Mesenchymal stem cell (in vitro differentiated cells and primary cell): ENCODE measurements around the gene LCLAT1.

Experiments
- DNase-seq: peaks from one replicate; pipeline ENCODE4 v3.0.0-alpha.2; 2013
- H2AFZ ChIP-seq: one replicate; pipeline ENCODE4 v1.6.1; 2013; ENCODE audit warnings: low read depth, mild to moderate bottlenecking, control low read depth, inconsistent platforms, low read length, moderate library complexity
- H2AK5ac ChIP-seq: 2 replicates; pipeline ENCODE4 v1.6.1; 2013; ENCODE audit warnings: low read length, moderate library complexity, mild to moderate bottlenecking, inconsistent platforms; ENCODE audit not compliant: severe bottlenecking
- H2BK120ac ChIP-seq: one replicate; pipeline ENCODE4 v1.6.1; 2013; ENCODE audit warnings: low read depth, mild to moderate bottlenecking, inconsistent platforms, low read length, moderate library complexity
- H2BK12ac ChIP-seq, 2 experiments: one replicate each; pipeline ENCODE4 v1.6.1; 2013; ENCODE audit warnings: inconsistent platforms in 2 of 2, low read length in 2 of 2, mild to moderate bottlenecking in 2 of 2, moderate library complexity in 2 of 2, control low read depth in 1 of 2
- H2BK15ac ChIP-seq: one replicate; pipeline ENCODE4 v1.6.1; 2013; ENCODE audit warnings: mild to moderate bottlenecking, low read depth, inconsistent platforms; ENCODE audit not compliant: poor library complexity, severe bottlenecking
- H2BK5ac ChIP-seq: 2 replicates; pipeline ENCODE4 v1.6.1; 2013; ENCODE audit warnings: low read depth, mild to moderate bottlenecking, low read length, control low read depth, inconsistent platforms; ENCODE audit not compliant: poor library complexity, severe bottlenecking
- H3K14ac ChIP-seq, 2 experiments: one replicate each; pipeline ENCODE4 v1.6.1; 2013; ENCODE audit warnings: inconsistent platforms in 2 of 2, low read length in 2 of 2, control low read depth in 1 of 2, mild to moderate bottlenecking in 1 of 2, moderate library complexity in 1 of 2
- H3K18ac ChIP-seq, 2 experiments: one replicate each; pipeline ENCODE4 v1.6.1; 2013; ENCODE audit warnings: inconsistent platforms in 2 of 2, low read length in 2 of 2, control low read depth in 1 of 2, low read depth in 1 of 2, mild to moderate bottlenecking in 1 of 2
- H3K23ac ChIP-seq, 2 experiments: one replicate each; pipeline ENCODE4 v1.6.1; 2013; ENCODE audit warnings: inconsistent platforms in 2 of 2, low read length in 2 of 2, mild to moderate bottlenecking in 2 of 2, moderate library complexity in 2 of 2, control low read depth in 1 of 2
- H3K27ac ChIP-seq: 2 replicates; pipeline ENCODE4 v1.5.1; 2013; ENCODE audit warnings: mild to moderate bottlenecking, moderate library complexity, low read length, control low read depth, inconsistent platforms; ENCODE audit not compliant: poor library complexity, severe bottlenecking
- H3K27me3 ChIP-seq, 2 experiments: 2 replicates each; pipeline versions ENCODE4 v1.6.1 to v1.7.0; 2013; ENCODE audit warnings: low read length in 2 of 2, mild to moderate bottlenecking in 2 of 2, moderate library complexity in 2 of 2, control low read depth in 1 of 2, inconsistent platforms in 1 of 2; ENCODE audit not compliant: control insufficient read depth in 1 of 2, insufficient read depth in 1 of 2
- H3K36me3 ChIP-seq, 2 experiments: 2 replicates each; pipeline versions ENCODE4 v1.6.1 to v1.7.0; 2013; ENCODE audit warnings: low read length in 2 of 2, control low read depth in 1 of 2, inconsistent platforms in 1 of 2, low read depth in 1 of 2, mild to moderate bottlenecking in 1 of 2; ENCODE audit not compliant: insufficient read depth in 2 of 2, control insufficient read depth in 1 of 2
- H3K4ac ChIP-seq, 2 experiments: one replicate each; pipeline ENCODE4 v1.6.1; 2013; ENCODE audit warnings: inconsistent platforms in 2 of 2, low read length in 2 of 2, mild to moderate bottlenecking in 2 of 2, moderate library complexity in 2 of 2, control low read depth in 1 of 2, low read depth in 1 of 2
- H3K4me1 ChIP-seq: 2 replicates; pipeline ENCODE4 v1.6.1; 2013; ENCODE audit warnings: low read depth, low read length, control low read depth; ENCODE audit not compliant: control insufficient read depth, insufficient read depth
- H3K4me2 ChIP-seq: 2 replicates; pipeline ENCODE4 v1.6.1; 2013; ENCODE audit warnings: low read length, mild to moderate bottlenecking, inconsistent platforms; ENCODE audit not compliant: poor library complexity, severe bottlenecking
- H3K4me3 ChIP-seq, 2 experiments: 2 replicates each; pipeline versions ENCODE4 v1.5.1 to v1.7.0; 2013; ENCODE audit warnings: low read length in 2 of 2, mild to moderate bottlenecking in 2 of 2, control low read depth in 1 of 2, low read depth in 1 of 2; ENCODE audit not compliant: insufficient read depth in 1 of 2
- H3K79me1 ChIP-seq: replicated peaks from 2 replicates; pipeline ENCODE4 v1.6.1; 2013; ENCODE audit warnings: mild to moderate bottlenecking, control low read depth, low read length, inconsistent platforms; ENCODE audit not compliant: poor library complexity, severe bottlenecking
- H3K9ac ChIP-seq: 2 replicates; pipeline ENCODE4 v1.7.0; 2013; ENCODE audit warnings: mild to moderate bottlenecking, low read length, moderate library complexity
- H3K9me3 ChIP-seq: 2 replicates; pipeline ENCODE4 v1.7.0; 2013; ENCODE audit warnings: mild to moderate bottlenecking, low read length; ENCODE audit not compliant: control insufficient read depth
- H4K8ac ChIP-seq: one replicate; pipeline ENCODE4 v1.6.1; 2013; ENCODE audit warnings: inconsistent platforms, mild to moderate bottlenecking, low read length, moderate library complexity
- H4K91ac ChIP-seq: one replicate; pipeline ENCODE4 v1.6.1; 2013; ENCODE audit warnings: mild to moderate bottlenecking, low read length, inconsistent platforms
- WGBS: methylation state at CpG from one replicate; pipeline ENCODE4 v1.1.7; 2013; ENCODE audit warnings: mixed read lengths; 5-methylcytosine and 5-hydroxymethylcytosine counted together

The LCLAT1 gene

DNA sequence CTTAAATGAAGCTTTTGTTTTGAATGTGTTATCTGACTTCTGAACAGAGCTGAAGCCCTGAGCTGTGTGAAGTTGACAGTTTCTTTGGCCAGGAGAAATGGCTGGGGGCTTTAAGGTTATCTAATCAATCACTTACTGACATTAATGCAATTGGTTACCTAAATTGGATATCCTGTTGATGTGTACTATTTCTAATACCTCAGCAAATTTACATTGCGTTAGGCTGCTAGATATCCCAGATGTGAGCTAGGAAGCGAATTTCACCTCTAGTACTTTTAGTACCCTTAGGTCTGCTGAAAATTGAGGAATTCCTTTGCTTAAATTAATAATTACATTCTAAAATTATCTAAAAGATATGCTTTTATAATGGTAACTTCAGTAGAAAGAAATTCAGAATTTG lies 102.0 kb downstream of the LCLAT1 start:
- Histone ChIP-seq H3K9me3 (no peaks in the 10 kb centered on the region), H3K36me3 (no peaks in the 10 kb centered on the region), H3K4ac (no peak overlapping the region), H2BK5ac (no peak overlapping the region), H3K4me1 (no peaks in the 10 kb centered on the region), H3K23ac (no peak overlapping the region), H3K4me3 (no peak overlapping the region), H2BK12ac (no peak overlapping the region), H4K8ac (no peak overlapping the region), H3K4me2 (no peak overlapping the region), H4K91ac (no peak overlapping the region), H2AFZ (no peak overlapping the region), H3K79me1 (peaks cover 6% of the 10 kb centered on the region), H2BK120ac (no peak overlapping the region), H3K27me3 (no peaks in the 10 kb centered on the region), H3K27ac (no peak overlapping the region), H2BK15ac (no peak overlapping the region), H3K9ac (no peak overlapping the region), H3K14ac (no peak overlapping the region), H3K18ac (no peak overlapping the region), H2AK5ac (no peak overlapping the region)
- no peak for DNase-seq
- no CpG with 5 or more reads among the region's 2 CpGs for WGBS

DNA sequence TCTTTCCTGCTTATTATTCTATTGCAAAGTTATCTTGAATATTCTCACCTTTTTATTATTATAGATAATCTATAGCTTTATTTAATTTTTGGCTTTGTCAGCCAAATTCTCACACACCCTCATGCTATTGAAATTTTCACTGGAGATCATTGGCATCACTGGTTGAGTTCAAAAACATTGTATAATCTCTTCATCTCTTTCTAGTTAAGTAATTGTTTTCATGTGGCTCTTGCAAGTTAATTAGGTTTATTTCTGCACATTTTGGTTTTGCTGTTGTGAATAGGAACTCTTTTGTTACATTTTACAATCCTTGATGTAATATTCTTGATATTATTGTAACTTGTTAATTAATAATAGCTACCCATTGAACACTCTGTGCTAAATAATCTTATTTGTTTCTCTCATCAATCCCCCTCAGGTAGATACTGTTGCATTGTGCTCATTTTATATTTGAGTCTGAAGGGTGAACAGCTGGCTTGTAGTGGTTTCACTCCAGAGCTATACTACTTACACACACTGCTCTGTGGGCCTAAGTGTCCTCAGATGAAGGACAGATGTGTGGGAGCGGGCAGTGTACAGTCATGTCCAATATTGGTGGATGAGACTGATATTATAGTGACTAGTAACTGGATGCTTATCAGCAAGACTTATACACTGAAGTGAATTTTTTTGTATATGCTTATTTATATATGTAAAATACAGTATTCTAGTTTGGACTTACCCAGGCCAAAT lies 112.7 kb downstream of the LCLAT1 start:
- 93% methylated on average over 1 of the region's 1 CpG for WGBS

DNA sequence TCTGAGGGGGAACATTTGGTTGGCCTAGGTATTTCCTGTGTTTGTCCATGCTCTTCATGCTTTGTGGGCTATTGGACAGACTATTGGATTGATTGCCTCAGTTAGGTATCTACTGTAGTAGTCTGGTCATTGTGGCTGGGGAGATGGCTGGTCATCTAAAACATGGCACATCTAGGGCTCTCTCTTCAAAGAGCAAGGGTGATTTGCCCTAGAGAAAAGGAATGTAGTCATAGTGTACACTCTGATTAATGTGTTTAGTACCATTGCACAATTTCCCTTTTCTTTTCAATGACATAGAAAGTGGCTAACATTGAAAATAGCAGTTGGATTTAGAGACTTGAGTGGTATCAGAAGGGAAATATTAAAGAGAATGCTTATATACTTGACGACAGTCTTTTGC lies 114.3 kb downstream of the LCLAT1 start:
- Histone ChIP-seq H4K8ac (no peak overlapping the region), H3K9me3 (no peaks in the 10 kb centered on the region), H2AFZ (no peak overlapping the region), H2BK15ac (no peak overlapping the region), H3K9ac (no peak overlapping the region), H3K27ac (no peak overlapping the region), H3K23ac (no peak overlapping the region), H3K4me1 (no peaks in the 10 kb centered on the region), H3K4ac (no peak overlapping the region), H3K27me3 (no peaks in the 10 kb centered on the region), H2BK12ac (no peak overlapping the region), H2AK5ac (no peak overlapping the region), H3K79me1 (peaks cover 5% of the 10 kb centered on the region), H3K4me2 (no peak overlapping the region), H3K36me3 (peaks cover 0 to 2% of the 10 kb centered on the region in 2 experiments), H3K18ac (peak overlapping the region in 1 of 2 experiments; percentile 29), H3K4me3 (no peak overlapping the region), H2BK120ac (no peak overlapping the region), H4K91ac (no peak overlapping the region), H3K14ac (no peak overlapping the region), H2BK5ac (no peak overlapping the region)
- WGBS: 100% methylated on average over 1 of the region's 1 CpG
- no peak for DNase-seq

More for the DNA sequence above, 112.7 kb downstream of the LCLAT1 start:
- Histone ChIP-seq H3K79me1 (peaks cover 3% of the 10 kb centered on the region), H2BK120ac (no peak overlapping the region), H3K27me3 (no peaks in the 10 kb centered on the region), H3K36me3 (no peaks in the 10 kb centered on the region), H3K4me1 (no peaks in the 10 kb centered on the region), H3K9ac (no peak overlapping the region), H3K18ac (no peak overlapping the region), H3K4me2 (no peak overlapping the region), H2AFZ (no peak overlapping the region), H2AK5ac (no peak overlapping the region), H2BK12ac (no peak overlapping the region), H3K9me3 (no peaks in the 10 kb centered on the region), H3K14ac (no peak overlapping the region), H3K23ac (no peak overlapping the region), H4K91ac (no peak overlapping the region), H4K8ac (no peak overlapping the region), H2BK5ac (no peak overlapping the region), H3K4me3 (no peak overlapping the region), H3K27ac (no peak overlapping the region), H3K4ac (no peak overlapping the region), H2BK15ac (no peak overlapping the region)
- no peak for DNase-seq

DNA sequence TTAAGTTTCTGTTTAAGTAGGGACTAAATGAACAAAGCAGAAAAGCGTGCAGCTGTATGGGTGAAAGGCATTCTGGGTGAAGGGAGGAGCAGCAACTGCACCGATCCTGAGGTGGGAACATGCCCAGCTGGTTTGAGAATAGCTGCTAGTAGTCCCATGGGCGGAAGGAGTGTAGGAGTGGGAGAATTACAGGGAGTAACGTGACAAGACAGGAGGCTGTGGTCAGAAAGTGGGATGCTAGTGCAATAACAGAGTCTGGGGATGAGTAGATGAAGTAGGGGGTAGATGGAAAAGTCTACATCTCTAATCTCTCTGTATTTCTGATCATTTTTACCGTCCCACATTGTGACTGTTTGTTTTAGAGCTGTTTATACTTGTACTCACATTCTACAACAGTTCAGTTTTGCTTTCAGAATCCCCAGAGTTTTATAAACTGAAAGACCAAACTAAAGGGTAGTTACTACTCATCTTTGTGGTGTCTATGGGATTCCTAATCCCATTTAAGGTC lies 118.9 kb downstream of the LCLAT1 start:
- H3K23ac ChIP-seq: no peak overlapping the region
- H3K4me2 ChIP-seq: no peak overlapping the region
- no peak overlapping the region for H3K14ac ChIP-seq
- DNase-seq: peak; percentile 86
- H3K4me3 ChIP-seq: peak overlapping the region in 1 of 2 experiments; percentile 59
- peaks cover 5% of the 10 kb centered on the region for H3K79me1 ChIP-seq
- H2BK120ac ChIP-seq: no peak overlapping the region
- H4K91ac ChIP-seq: no peak overlapping the region
- H2BK12ac ChIP-seq: peak overlapping the region in 1 of 2 experiments; percentile 84
- WGBS: 93% methylated on average over 4 of the region's 5 CpGs
- no peak overlapping the region for H2BK5ac ChIP-seq
- H3K36me3 ChIP-seq: peaks cover 0 to 2% of the 10 kb centered on the region in 2 experiments
- H3K18ac ChIP-seq: peak overlapping the region in 1 of 2 experiments; percentile 18
- no peak overlapping the region for H3K27ac ChIP-seq
- H2BK15ac ChIP-seq: no peak overlapping the region
- peak overlapping the region; percentile 51 for H2AFZ ChIP-seq
- no peak overlapping the region for H3K4ac ChIP-seq
- peak overlapping the region; percentile 79 for H3K9ac ChIP-seq
- H3K4me1 ChIP-seq: no peaks in the 10 kb centered on the region
- no peaks in the 10 kb centered on the region for H3K9me3 ChIP-seq
- H3K27me3 ChIP-seq: no peaks in the 10 kb centered on the region
- H2AK5ac ChIP-seq: no peak overlapping the region
- no peak overlapping the region for H4K8ac ChIP-seq
